ENCODE measurements around the gene HNRNPUL2. TPM values are rescaled to one million over a fixed set of nuclear protein-coding genes. Genes with fewer than 3 reads are reported as not detected.
"Not testable (repeated sequence)": the region's sequence is repeated elsewhere in the genome, so short reads cannot be mapped to it uniquely, and the experiment has no call there.

HNRNPUL2 gene
- total RNA-seq, 1 donor from 2014 or later, result 9.2 TPM

- peaks cover 7% of the 10 kb centered on the region for H3K36me3 ChIP-seq (ENCODE audit: control insufficient read depth, insufficient read depth, low read length)
- no peak for TF ChIP-seq CTCF (IDR thresholded peaks at IDR 0.05; ENCODE audit: insufficient read depth, low read length, severe bottlenecking)
- H3K27me3 ChIP-seq (ENCODE audit: control insufficient read depth, insufficient read depth, low read length), result no peaks in the 10 kb centered on the region
- no peak for FAIRE-seq
- H3K4me3 ChIP-seq (ENCODE audit: low read depth, low read length), result no peak overlapping the region
- no peak for DNase-seq (ENCODE audit: low read depth)
Measured at GRCh38 chr11:62747475-62748160, 20.4 kb upstream of the HNRNPUL2 start.

GRCh38 chr11:62737196-62737595, 9.9 kb upstream of the HNRNPUL2 start:
- H3K36me3 ChIP-seq (ENCODE audit: control insufficient read depth, insufficient read depth, low read length), result peaks cover 9% of the 10 kb centered on the region
- no peak for DNase-seq (ENCODE audit: low read depth)
- no peak overlapping the region for H3K4me3 ChIP-seq (ENCODE audit: low read depth, low read length)
- H3K27me3 ChIP-seq (ENCODE audit: control insufficient read depth, insufficient read depth, low read length), result no peaks in the 10 kb centered on the region
- no peak for TF ChIP-seq CTCF (IDR thresholded peaks at IDR 0.05; ENCODE audit: insufficient read depth, low read length, severe bottlenecking)
- FAIRE-seq, result no peak

- peak; percentile 29 for DNase-seq (ENCODE audit: low read depth)
- Histone ChIP-seq H3K27me3 (ENCODE audit: control insufficient read depth, insufficient read depth, low read length) (no peaks in the 10 kb centered on the region), H3K4me3 (ENCODE audit: low read depth, low read length) (no peak overlapping the region), H3K36me3 (ENCODE audit: control insufficient read depth, insufficient read depth, low read length) (peaks cover 3% of the 10 kb centered on the region)
- no peak for TF ChIP-seq CTCF (IDR thresholded peaks at IDR 0.05; ENCODE audit: insufficient read depth, low read length, severe bottlenecking)
- no peak for FAIRE-seq
Measured at GRCh38 chr11:62732830-62733229, 5.6 kb upstream of the HNRNPUL2 start.

GRCh38 chr11:62730076-62730475, 2.8 kb upstream of the HNRNPUL2 start:
- not testable (repeated sequence) for H3K36me3 ChIP-seq (ENCODE audit: control insufficient read depth, insufficient read depth, low read length); H3K27me3 ChIP-seq (ENCODE audit: control insufficient read depth, insufficient read depth, low read length); H3K4me3 ChIP-seq (ENCODE audit: low read depth, low read length); DNase-seq (ENCODE audit: low read depth); FAIRE-seq

- no peak for FAIRE-seq
- TF ChIP-seq CTCF (IDR thresholded peaks at IDR 0.05; ENCODE audit: insufficient read depth, low read length, severe bottlenecking), result no peak
- Histone ChIP-seq H3K4me3 (ENCODE audit: low read depth, low read length) (peak within 1 kb of the TSS; percentile 92), H3K36me3 (ENCODE audit: control insufficient read depth, insufficient read depth, low read length) (peaks cover 4% of the 10 kb centered on the region), H3K27me3 (ENCODE audit: control insufficient read depth, insufficient read depth, low read length) (no peaks in the 10 kb centered on the region)
- peak; percentile 76 for DNase-seq (ENCODE audit: low read depth)
Measured at GRCh38 chr11:62728171-62728988, 1.1 kb upstream of the HNRNPUL2 start, which contains the start of gene TTC9C. Gene TTC9C (plus strand): TSS chr11:62728486. CDS start chr11:62728849, 363 bp downstream.

- DNase-seq (ENCODE audit: low read depth), result peak; percentile 94
- peaks cover 7% of the 10 kb centered on the region for H3K36me3 ChIP-seq (ENCODE audit: control insufficient read depth, insufficient read depth, low read length)
- H3K4me3 ChIP-seq (ENCODE audit: low read depth, low read length), result peak overlapping the region; percentile 92
- TF ChIP-seq CTCF (IDR thresholded peaks at IDR 0.05; ENCODE audit: insufficient read depth, low read length, severe bottlenecking), result no peak
- FAIRE-seq, result no peak
- H3K27me3 ChIP-seq (ENCODE audit: control insufficient read depth, insufficient read depth, low read length), result no peaks in the 10 kb centered on the region
Measured at GRCh38 chr11:62727872-62728170, 564 bp upstream of the HNRNPUL2 start.
